IPS DF 19.7 (cell line): Measurements from ENCODE around the gene CLNS1A.
"Not testable (repeated sequence)": the region's sequence is repeated elsewhere in the genome, so short reads cannot be mapped to it uniquely, and the experiment has no call there.

Experiments
- DNase-seq: peaks from one replicate; pipeline ENCODE4 v3.0.0-alpha.2; 2013; ENCODE audit warnings: low read depth, low spot score

Gene CLNS1A

DNA sequence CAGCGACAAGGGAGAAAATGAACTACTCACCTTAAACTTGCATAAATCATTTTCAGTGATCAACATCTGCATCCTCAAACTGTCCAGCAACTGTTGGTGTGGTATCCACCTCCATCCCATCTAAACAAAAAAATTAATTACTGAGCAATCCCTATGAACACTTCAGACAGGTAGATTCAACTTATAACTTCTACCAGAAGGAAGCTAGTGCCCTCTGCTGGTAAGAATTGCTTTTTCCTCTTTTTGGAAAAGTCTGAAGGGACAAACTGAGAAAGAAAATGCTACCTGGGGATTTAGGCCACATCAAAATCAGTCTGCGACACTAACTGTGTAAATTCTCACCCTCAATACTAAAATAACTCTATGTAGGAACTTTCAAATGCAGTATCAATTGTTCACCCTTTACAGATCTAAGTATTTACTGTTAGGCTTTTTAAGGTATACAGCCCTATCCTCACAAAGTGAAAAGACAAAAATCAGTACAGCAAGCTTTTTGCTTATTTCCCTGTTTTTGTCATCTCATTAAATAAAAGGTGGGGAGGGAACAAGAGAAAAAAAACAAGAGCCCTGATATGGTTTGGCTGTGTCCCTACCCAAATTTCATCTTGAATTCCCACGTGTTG, 17.9 kb downstream of the CLNS1A start:
- DNase-seq = peak; percentile 9

DNA sequence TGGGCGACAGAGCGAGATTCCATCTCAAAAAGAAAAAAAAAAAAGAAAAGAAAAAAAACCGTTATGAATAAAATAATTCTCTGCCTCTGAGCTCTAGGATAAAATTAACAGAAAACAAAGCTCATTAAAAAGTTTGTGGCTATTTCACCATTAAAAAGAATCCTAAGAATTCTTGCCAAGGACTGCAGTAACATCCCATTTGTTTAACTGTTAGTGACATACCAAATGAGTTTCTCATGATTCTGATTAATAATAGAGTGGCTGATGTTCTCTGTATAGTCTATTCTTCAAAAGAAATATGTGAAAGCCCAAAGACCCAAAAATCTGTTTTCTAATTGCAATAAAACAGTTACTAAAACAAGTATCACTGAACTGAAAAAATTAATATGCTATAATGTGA, 19.7 kb downstream of the CLNS1A start:
- no peak for DNase-seq

DNA sequence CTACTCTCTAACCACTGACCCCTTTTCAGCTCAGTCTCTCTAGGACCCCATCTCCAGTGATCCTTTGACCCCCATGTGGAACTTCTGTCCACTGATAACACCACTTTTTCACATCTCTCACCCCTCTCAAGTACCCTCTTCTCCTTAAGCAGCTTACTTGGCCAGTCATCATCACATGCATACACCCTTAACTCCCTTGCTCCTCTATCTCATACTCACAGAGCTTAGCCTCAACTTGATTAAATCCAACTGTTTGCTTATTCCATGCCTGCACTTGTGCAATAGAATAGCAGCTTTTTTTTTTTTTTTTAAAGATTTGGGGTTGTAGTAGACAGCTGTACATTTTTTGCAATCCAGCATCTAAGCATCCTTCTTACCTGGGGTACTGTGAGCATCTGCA, 25.7 kb downstream of the CLNS1A start:
- DNase-seq = no peak

DNA sequence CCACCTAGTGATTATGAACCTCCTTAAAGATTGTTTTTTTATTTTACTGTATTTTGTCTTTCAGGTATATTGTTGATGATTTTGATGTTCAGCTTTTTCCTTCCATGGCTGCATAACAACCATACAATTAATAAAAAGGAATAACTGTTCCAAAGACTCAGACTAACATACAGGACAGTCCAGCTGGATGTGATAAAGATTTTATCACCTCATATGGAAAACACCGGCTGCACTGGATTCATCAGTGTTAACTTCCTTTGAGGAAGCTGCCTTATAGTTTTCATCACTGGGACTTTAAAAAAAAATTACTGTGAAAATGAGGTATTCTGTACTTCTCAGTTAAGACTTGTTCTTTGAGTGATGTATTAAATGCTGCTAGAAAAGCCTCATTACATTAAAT, 28.4 kb downstream of the CLNS1A start:
- DNase-seq = no peak

DNA sequence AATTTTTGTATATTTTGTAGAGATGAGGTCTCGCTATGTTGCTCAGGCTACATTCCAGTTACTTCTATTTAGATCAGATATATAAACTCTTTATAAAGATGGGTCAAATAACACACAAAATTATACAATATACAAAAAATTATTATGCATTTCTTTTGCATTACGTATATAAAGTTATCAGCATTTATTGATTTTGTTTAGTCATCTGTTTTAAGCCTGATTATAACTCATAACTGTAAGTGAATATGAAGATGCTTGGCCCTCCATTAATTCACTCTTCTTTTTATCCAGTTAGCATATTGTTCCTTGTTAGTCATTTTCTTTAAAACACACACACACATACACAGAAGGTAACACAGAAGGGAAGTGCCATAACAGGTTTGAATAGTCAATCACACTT, 33.3 kb downstream of the CLNS1A start:
- no peak for DNase-seq

DNA sequence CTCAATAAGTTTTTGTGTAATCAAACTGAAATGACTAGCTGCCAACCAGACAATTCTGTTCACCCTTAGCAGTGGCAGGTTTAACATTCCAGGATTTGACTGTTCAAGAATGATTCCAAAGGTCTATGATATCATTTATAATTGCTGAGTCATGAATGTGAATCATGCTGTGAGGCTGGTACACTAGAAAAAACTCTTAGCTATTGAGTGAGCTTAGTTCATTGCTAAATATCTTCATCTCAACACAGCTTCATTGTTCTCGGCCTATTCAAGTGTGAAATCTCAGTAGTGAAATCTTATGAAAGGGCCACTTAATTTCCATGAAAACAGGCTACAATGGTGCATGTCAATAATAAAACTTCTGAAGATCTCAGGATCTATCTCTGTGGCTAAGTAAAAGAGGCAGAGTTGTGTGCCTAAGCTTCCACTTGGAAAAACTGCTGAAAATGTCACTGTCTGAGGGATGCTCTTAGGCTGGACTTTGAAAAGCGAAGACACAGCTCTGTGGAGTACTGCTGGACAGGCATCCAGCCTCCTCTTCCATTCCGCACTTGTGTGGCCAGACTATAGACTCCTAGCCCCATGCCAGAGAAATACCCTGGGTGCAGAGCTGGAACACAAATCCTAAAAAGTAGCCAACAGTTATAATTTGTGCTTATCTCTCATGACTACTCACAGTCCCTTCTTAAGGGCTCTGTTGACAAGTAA, 35.1 kb downstream of the CLNS1A start:
- DNase-seq = no peak

DNA sequence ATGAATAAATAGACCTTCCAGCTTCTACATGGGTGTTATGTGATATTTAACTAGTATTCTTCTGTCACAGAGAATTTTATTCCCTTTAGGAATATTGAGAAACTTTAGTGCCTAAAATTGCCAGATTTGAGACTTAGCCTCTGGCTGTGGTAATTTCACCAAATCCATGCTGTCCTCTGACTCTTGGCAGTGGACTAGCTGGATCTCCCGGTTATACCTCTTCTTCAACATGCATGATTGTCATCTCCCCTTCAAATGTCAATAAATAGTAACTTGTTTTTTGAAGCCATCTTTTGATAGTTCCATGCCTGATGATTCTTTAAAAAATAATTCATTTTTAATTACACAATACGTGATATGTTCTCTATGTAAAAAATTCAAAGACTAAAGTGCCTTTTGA, 39.4 kb downstream of the CLNS1A start:
- DNase-seq = no peak

DNA sequence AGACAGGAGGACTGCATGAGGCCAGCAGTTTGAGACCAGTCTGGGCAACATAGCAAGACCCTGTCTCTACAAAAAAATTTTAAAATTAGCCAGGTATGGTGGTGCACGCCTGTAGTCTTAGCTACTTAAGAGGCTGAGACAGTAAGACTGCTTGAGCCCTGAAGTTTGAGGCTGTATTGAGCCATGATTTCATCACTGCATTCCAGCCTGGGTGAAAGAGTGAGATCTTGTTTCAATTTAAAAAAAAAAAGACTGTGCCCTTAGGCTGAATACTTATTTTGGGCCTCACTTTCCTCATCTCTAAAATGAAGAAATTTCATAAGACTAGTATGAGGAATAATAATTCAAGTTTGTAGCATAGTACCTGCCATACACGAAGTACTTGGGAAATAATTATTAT, 41.0 kb downstream of the CLNS1A start:
- DNase-seq = no peak

DNA sequence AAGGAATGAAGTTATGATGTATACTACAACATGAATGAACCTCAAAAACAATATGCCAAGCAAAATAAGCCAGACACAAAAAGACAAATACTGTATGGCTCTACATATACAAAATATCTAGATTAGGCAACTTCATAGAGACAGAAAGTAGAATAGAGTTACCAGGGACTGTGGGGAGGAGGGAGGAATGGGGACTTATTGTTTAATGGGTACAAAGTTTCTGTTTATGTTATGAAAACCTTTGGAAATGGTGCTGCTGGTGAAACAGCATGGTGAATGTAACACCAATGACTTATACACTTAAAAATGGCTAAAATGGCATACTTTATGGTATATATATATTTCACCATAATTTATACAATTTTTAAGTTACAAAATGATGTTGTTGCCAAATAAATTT, 43.7 kb downstream of the CLNS1A start:
- DNase-seq = no peak

DNA sequence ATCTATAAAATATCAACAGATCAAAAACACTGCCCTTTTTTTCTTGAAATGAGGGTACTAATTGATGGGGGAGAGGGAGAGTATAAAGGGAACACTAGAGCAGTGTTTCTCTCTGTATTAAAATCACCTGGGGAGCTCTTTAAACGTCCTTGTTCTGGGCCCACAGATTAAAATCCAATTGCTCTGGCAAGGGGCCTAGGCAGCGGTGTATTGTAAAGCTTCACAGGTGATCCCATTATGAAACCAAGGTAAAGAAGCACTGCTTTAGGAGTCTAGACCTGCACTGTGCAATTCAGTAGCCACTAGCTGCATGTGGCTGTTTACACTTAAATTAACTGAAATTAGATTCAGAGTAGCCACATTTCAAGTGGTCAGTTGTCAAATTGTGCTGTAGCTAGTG, 44.9 kb downstream of the CLNS1A start:
- DNase-seq = no peak

DNA sequence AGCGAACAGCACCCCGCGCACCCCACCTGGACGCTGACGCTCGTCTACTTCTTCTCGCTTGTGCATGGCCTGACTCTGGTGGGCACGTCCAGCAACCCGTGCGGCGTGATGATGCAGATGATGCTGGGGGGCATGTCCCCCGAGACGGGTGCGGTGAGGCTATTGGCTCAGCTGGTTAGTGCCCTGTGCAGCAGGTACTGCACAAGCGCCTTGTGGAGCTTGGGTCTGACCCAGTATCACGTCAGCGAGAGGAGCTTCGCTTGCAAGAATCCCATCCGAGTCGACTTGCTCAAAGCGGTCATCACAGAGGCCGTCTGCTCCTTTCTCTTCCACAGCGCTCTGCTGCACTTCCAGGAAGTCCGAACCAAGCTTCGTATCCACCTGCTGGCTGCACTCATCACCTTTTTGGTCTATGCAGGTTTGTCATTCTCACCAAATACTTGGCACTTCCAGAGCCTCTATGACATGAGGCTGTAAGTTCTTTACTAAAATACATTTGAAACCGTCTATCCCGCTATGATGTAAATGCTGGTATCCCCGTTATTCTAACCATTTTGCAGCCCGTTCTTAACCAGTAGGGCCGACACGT, 47.3 kb downstream of the CLNS1A start:
- no peak for DNase-seq

DNA sequence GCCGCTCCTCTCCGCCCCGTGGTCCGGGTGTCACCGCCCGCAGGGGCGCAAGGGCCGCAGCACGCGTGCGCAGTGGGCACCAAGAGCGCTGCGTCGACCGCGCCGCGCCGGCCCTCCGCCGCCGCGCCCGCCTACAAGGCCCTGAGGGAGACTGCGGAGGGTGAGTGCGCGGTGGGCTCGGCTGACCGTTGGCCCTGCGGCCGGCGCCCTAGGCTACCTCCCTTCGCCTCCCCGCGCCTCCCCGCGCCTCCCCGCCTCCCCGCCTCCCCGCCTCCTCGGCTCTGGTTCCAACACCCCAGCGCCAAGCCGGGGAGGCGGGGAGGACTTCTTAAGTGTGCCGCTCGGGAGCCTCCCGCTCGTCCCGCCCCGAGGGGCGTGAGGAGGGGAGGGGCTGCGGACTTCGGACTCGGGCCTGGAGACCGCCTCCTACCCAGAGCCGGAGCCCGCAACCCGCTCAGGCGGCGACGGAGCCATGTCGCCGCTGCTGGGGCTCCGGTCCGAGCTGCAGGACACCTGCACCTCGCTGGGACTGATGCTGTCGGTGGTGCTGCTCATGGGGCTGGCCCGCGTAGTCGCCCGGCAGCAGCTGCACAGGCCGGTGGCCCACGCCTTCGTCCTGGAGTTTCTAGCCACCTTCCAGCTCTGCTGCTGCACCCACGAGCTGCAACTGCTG, 47.9 kb downstream of the CLNS1A start, which contains the start of gene AQP11:
TSS of gene AQP11 (plus strand) at position 433 of the 673 bp plus-strand sequence. CDS start at position 473, 40 bp downstream.
- no peak for DNase-seq

DNA sequence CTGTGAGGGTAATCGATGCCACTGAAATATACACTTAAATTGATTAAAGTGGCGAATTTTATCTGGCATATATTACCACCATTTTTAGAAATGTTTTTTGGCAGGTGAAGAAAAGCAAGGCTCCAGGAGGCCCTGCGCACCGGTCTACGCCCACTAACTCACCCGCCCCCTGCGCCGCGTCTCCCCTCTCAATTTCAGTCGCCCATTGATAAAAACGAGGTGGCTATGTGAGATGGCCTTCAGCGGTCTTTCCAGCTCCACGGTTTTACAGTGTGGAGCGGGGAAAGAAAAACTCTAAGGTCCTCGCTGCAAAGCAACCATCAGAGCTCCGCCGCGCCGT, 48.4 kb downstream of the CLNS1A start:
- no peak for DNase-seq

DNA sequence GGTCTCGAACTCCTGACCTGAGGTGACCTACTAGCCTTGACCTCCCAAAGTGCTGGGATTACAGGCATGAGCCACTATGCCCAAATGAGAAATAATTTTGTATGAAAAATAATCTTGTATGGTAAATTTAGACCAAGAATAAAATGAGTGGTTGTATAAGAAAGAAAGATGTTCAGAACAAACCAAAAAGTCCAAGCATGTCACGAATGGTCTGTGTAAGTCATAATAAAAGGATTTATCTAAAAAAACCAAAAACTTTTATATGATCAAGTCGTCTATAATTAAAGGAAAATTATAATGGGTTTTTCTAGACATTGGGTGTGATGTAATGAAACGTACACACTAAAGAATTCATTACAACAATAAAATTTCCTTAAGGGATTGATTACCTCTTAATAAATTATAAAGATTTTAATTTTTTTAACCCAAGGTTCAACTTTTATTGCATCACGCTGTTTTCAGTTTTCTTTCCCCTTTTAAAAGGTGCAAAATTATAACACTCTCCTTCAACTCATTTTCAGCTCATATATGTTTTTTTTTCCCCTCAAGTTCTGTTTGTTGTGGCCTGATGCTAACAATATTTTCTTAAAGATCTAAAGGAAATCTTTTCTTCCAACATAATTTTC, 56.8 kb downstream of the CLNS1A start:
- no peak for DNase-seq

DNA sequence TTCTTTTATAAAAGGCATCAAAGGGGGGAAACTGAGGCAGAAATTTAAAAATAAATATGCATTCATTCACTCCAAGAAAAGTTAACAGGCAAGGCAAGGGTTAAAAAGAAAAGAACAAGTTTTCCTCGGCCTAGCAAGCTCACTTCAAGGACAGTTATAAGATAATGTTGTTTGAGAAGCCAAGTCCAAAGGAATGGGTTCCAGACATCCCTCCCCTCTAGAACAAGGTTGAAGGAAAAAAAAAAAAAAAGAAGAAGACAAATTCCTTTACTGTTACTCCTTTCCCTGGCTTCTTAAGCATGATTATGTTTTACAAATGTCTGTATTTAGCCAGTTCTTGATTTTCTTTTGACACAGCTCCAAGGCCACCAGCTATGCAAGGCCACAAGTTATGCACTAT, 62.2 kb downstream of the CLNS1A start:
- DNase-seq = not testable (repeated sequence)

DNA sequence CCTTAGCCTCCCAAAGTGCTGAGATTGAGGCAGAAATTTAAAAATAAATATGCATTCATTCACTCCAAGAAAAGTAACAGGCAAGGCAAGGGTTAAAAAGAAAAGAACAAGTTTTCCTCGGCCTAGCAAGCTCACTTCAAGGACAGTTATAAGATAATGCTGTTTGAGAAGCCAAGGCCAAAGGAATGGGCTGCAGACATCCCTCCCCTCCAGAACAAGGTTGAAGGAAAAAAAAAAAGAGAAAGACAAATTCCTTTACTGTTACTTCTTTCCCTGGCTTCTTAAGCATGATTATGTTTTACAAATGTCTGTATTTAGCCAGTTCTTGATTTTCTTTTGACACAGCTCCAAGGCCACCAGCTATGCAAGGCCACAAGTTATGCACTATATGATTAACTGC, 66.7 kb downstream of the CLNS1A start:
- not testable (repeated sequence) for DNase-seq

DNA sequence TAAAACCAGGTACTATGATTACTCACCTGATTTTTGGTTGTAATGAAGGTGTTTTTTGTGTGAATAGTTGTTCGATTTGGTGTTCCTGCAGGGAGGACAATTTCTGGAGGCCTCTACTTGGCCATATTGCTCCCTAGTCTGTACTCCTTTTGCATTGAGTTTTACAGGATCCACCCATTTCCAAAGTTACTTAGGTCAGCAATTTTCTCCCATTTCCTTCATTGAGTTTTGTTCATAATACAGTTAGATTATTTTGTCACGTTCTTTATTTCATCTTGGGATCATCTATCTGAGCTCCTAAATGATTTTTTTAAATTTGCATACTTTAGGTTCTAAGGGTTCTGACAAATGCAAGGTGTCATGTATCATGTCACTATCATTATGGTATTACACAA, 67.9 kb downstream of the CLNS1A start:
- no peak for DNase-seq

DNA sequence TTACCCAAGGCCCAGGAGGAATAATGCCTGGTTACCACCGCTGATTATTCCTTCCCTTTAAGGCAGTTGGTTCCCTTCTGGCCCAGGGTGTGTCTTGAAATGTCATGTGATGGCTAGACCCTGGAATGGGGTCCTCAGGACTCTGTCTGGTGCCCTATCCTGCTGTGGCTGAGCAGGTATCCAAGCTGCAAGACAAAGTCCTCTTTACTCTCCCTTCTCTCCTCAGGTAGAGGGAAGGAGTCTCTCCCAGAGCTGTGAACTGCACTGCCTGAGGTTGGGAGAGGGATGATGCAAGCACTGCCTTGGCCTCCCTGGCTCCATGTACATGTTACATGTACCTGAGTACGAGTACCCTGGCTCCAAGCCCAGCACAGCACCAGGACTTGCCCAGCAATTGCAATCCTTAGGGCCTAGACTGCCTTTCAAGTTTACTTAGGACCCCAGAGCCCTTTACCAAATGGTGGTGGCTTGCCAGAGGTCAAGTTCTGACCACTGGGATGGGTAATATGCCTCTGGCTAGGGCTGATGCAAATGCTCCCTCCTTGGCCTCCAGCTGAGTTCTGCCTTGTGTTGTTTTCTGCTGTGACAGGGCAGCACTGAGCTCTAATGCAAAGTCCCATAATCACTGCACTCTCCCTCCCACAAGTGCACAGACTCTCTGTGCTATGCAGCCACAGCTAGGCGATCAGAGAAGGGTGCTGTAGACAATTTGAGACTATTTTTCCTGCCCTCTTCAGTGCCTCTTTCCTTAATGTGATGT, 68.5 kb downstream of the CLNS1A start:
- DNase-seq = no peak

DNA sequence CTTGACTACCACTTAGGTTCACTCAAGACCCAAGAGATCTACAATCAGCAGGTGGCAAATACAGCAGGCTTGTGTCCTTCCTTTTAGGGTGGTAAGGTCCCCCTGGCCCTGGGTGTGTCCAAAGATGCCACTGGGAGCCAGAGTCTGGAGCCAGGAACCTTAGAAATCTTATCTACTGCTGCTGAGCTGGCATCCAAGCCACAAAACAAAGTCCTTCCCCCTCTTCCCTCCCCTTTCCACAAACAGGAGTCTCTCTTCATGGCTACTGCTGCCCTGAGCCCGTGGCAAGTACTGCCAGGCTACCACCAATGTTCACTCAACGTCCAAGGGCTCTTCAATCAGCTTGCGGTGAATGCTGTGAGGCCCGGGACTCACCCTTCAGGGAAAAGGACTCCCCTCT, 69.3 kb downstream of the CLNS1A start:
- DNase-seq = no peak
